T-helper 1 cell treated with Interleukin-12 subunit alpha and Interleukin-12 subunit beta and Interleukin-4 antibody, amounts not matched to agents 30 μg/mL and 1 μg/mL, for 36 hours (primary cell): ENCODE results near the gene PRSS57.
"Not testable (repeated sequence)": the region's sequence is repeated elsewhere in the genome, so short reads cannot be mapped to it uniquely, and the experiment has no call there.

Source experiments
- H3K27ac Mint-ChIP-seq: one replicate; pipeline ENCODE4 v1.8.0; 2021; ENCODE audit warnings: mild to moderate bottlenecking, mixed read lengths
- H3K27me3 Mint-ChIP-seq: one replicate; pipeline ENCODE4 v1.8.0; 2021; ENCODE audit warnings: low read depth, mixed read lengths
- H3K36me3 Mint-ChIP-seq: one replicate; pipeline ENCODE4 v1.8.0; 2021; ENCODE audit warnings: low read depth, mixed read lengths
- H3K4me1 Mint-ChIP-seq: one replicate; pipeline ENCODE4 v1.8.0; 2021; ENCODE audit warnings: low read depth, mixed read lengths
- H3K4me3 Mint-ChIP-seq: one replicate; pipeline ENCODE4 v1.8.0; 2021; ENCODE audit warnings: mild to moderate bottlenecking, moderate library complexity, mixed read lengths
- H3K9me3 Mint-ChIP-seq: one replicate; pipeline ENCODE4 v1.8.0; 2021; ENCODE audit warnings: mixed read lengths

Gene PRSS57

GRCh38 chr19:710767-711166, 15.5 kb upstream of the PRSS57 start:
- H3K27ac Mint-ChIP-seq, result no peak overlapping the region
- no peaks in the 10 kb centered on the region for H3K9me3 Mint-ChIP-seq
- H3K4me1 Mint-ChIP-seq, result no peaks in the 10 kb centered on the region
- H3K36me3 Mint-ChIP-seq, result no peaks in the 10 kb centered on the region
- H3K4me3 Mint-ChIP-seq, result no peak overlapping the region
- peaks cover 31% of the 10 kb centered on the region for H3K27me3 Mint-ChIP-seq

- Mint-ChIP-seq H3K4me3 (no peak overlapping the region), H3K27me3 (peaks cover 25% of the 10 kb centered on the region), H3K36me3 (no peaks in the 10 kb centered on the region), H3K9me3 (no peaks in the 10 kb centered on the region), H3K4me1 (no peaks in the 10 kb centered on the region), H3K27ac (no peak overlapping the region)
Measured at GRCh38 chr19:709965-710571, 14.8 kb upstream of the PRSS57 start.

GRCh38 chr19:709196-709964, 14.1 kb upstream of the PRSS57 start:
- Mint-ChIP-seq H3K36me3 (no peaks in the 10 kb centered on the region), H3K4me1 (no peaks in the 10 kb centered on the region), H3K27me3 (peaks cover 25% of the 10 kb centered on the region), H3K9me3 (no peaks in the 10 kb centered on the region), H3K4me3 (no peak overlapping the region), H3K27ac (no peak overlapping the region)

GRCh38 chr19:708154-709143, 13.2 kb upstream of the PRSS57 start, which contains the start of gene PALM:
PALM (plus strand) TSS chr19:708935; CDS start chr19:709147, 212 bp downstream.
- H3K27ac Mint-ChIP-seq, result no peak within 1 kb of the TSS
- no peak within 1 kb of the TSS for H3K4me3 Mint-ChIP-seq
- no peaks in the 10 kb centered on the region for H3K4me1 Mint-ChIP-seq
- H3K27me3 Mint-ChIP-seq, result peaks cover 27% of the 10 kb centered on the region
- no peaks in the 10 kb centered on the region for H3K9me3 Mint-ChIP-seq
- no peaks in the 10 kb centered on the region for H3K36me3 Mint-ChIP-seq

- Mint-ChIP-seq H3K36me3 (no peaks in the 10 kb centered on the region), H3K4me3 (no peak overlapping the region), H3K27ac (no peak overlapping the region), H3K9me3 (peaks cover 3% of the 10 kb centered on the region), H3K27me3 (peaks cover 25% of the 10 kb centered on the region), H3K4me1 (peaks cover 4% of the 10 kb centered on the region)
Measured at GRCh38 chr19:704447-704741, 9.1 kb upstream of the PRSS57 start.

- Mint-ChIP-seq H3K9me3 (peaks cover 3% of the 10 kb centered on the region), H3K4me1 (peaks cover 4% of the 10 kb centered on the region), H3K27me3 (peaks cover 25% of the 10 kb centered on the region), H3K4me3 (no peak overlapping the region), H3K36me3 (no peaks in the 10 kb centered on the region), H3K27ac (no peak overlapping the region)
Measured at GRCh38 chr19:703651-704446, 8.6 kb upstream of the PRSS57 start.

- H3K27ac Mint-ChIP-seq, result peak overlapping the region; percentile 49
- H3K9me3 Mint-ChIP-seq, result peaks cover 3% of the 10 kb centered on the region
- H3K36me3 Mint-ChIP-seq, result no peaks in the 10 kb centered on the region
- peaks cover 4% of the 10 kb centered on the region for H3K4me1 Mint-ChIP-seq
- H3K4me3 Mint-ChIP-seq, result peak overlapping the region; percentile 44
- peaks cover 25% of the 10 kb centered on the region for H3K27me3 Mint-ChIP-seq
Measured at GRCh38 chr19:703329-703650, 8.0 kb upstream of the PRSS57 start.

GRCh38 chr19:702847-703246, 7.6 kb upstream of the PRSS57 start:
- Mint-ChIP-seq H3K4me3 (peak overlapping the region; percentile 44), H3K27me3 (peaks cover 20% of the 10 kb centered on the region)
- not testable (repeated sequence) for H3K27ac Mint-ChIP-seq, H3K4me1 Mint-ChIP-seq, H3K36me3 Mint-ChIP-seq, H3K9me3 Mint-ChIP-seq

GRCh38 chr19:699885-700284, 4.6 kb upstream of the PRSS57 start:
- H3K9me3 Mint-ChIP-seq, H3K4me3 Mint-ChIP-seq, H3K36me3 Mint-ChIP-seq, H3K4me1 Mint-ChIP-seq, H3K27ac Mint-ChIP-seq: not testable (repeated sequence)
- peaks cover 11% of the 10 kb centered on the region for H3K27me3 Mint-ChIP-seq

GRCh38 chr19:698529-698928, 3.3 kb upstream of the PRSS57 start:
- peaks cover 18% of the 10 kb centered on the region for H3K27me3 Mint-ChIP-seq
- H3K36me3 Mint-ChIP-seq, H3K4me1 Mint-ChIP-seq, H3K4me3 Mint-ChIP-seq, H3K27ac Mint-ChIP-seq, H3K9me3 Mint-ChIP-seq: not testable (repeated sequence)

GRCh38 chr19:694481-695351, 536 bp downstream of the PRSS57 start:
- Mint-ChIP-seq H3K9me3 (no peaks in the 10 kb centered on the region), H3K4me3 (no peak overlapping the region), H3K27me3 (peaks cover 8% of the 10 kb centered on the region), H3K36me3 (no peaks in the 10 kb centered on the region), H3K27ac (no peak overlapping the region), H3K4me1 (no peaks in the 10 kb centered on the region)

- H3K9me3 Mint-ChIP-seq, result no peaks in the 10 kb centered on the region
- H3K36me3 Mint-ChIP-seq, result no peaks in the 10 kb centered on the region
- peaks cover 8% of the 10 kb centered on the region for H3K27me3 Mint-ChIP-seq
- H3K4me1 Mint-ChIP-seq, result no peaks in the 10 kb centered on the region
- H3K4me3 Mint-ChIP-seq, result no peak overlapping the region
- H3K27ac Mint-ChIP-seq, result no peak overlapping the region
Measured at GRCh38 chr19:690203-690602, 5.0 kb downstream of the PRSS57 start.

GRCh38 chr19:688992-689391, 6.3 kb downstream of the PRSS57 start:
- no peak overlapping the region for H3K27ac Mint-ChIP-seq
- no peaks in the 10 kb centered on the region for H3K36me3 Mint-ChIP-seq
- H3K4me1 Mint-ChIP-seq, result no peaks in the 10 kb centered on the region
- H3K9me3 Mint-ChIP-seq, result no peaks in the 10 kb centered on the region
- no peaks in the 10 kb centered on the region for H3K27me3 Mint-ChIP-seq
- H3K4me3 Mint-ChIP-seq, result no peak overlapping the region
